Measurements from ENCODE around the gene MIPEP. TPM values are rescaled to one million over a fixed set of nuclear protein-coding genes. Genes with fewer than 3 reads are reported as not detected.
A peak's percentile ranks its signal among the peaks of the same experiment; 100 is the strongest.

The MIPEP gene
- total RNA-seq, 2 experiments from 2014 or later, result 3.9 to 4.8 TPM

DNA sequence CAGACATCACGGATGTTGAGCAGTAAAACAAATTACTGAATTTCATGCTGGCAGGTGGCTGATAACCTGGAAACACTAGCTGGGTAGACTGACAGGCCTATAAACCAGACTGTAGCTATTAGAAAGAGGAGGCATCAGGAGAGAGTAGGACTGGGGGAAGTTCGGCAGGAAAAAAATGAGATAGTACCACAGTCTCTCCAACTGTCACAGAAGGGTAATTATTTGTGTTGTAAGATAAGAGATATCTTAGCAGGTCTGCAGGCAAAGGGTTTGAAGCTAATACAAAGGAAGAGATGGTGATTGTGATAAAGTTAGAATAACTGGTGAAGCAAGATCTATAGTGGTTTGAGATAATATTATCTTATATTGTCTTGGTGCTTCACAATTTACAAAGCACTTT lies 41.7 kb downstream of the MIPEP start:
- H3K4me3 ChIP-seq (ENCODE audit: low read length), result no peak overlapping the region
- H3K4me1 ChIP-seq (ENCODE audit: insufficient read depth, low read length), result peaks cover 3% of the 10 kb centered on the region
- no peak overlapping the region for H3K4me3 Mint-ChIP-seq
- intact Hi-C loops (cut with DNase I, micrococcal nuclease), result no loop called here
- no peaks in the 10 kb centered on the region for H3K27me3 ChIP-seq (ENCODE audit: control insufficient read depth in 1 of 2, insufficient read depth in 2 of 2, low read length in 2 of 2)
- H3K36me3 ChIP-seq (ENCODE audit: insufficient read depth, low read length), result peaks cover 9% of the 10 kb centered on the region
- peaks cover 11% of the 10 kb centered on the region for H3K4me1 Mint-ChIP-seq (ENCODE audit: low read depth)
- no peak overlapping the region for H3K27ac ChIP-seq (ENCODE audit: low read depth in 1 of 2, low read length in 2 of 2)
- DNase-seq, result no peak
- ChIA-PET CTCF (interaction anchor here (0.7 kb wide), 1 partner anchor 22 kb away, joined by 4 read pairs; no protein-coding TSS in a partner anchor), POLR2A (no interaction called here)
- TF ChIP-seq, protein P1, sequence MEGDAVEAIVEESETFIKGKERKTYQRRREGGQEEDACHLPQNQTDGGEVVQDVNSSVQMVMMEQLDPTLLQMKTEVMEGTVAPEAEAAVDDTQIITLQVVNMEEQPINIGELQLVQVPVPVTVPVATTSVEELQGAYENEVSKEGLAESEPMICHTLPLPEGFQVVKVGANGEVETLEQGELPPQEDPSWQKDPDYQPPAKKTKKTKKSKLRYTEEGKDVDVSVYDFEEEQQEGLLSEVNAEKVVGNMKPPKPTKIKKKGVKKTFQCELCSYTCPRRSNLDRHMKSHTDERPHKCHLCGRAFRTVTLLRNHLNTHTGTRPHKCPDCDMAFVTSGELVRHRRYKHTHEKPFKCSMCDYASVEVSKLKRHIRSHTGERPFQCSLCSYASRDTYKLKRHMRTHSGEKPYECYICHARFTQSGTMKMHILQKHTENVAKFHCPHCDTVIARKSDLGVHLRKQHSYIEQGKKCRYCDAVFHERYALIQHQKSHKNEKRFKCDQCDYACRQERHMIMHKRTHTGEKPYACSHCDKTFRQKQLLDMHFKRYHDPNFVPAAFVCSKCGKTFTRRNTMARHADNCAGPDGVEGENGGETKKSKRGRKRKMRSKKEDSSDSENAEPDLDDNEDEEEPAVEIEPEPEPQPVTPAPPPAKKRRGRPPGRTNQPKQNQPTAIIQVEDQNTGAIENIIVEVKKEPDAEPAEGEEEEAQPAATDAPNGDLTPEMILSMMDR (IDR thresholded peaks at IDR 0.05), result no peak
- ATAC-seq (ENCODE audit: poor library complexity), result no peak
- no peaks in the 10 kb centered on the region for H3K27me3 Mint-ChIP-seq
- H3K36me3 Mint-ChIP-seq (ENCODE audit: low read depth), result peaks cover 36% of the 10 kb centered on the region
- no peaks in the 10 kb centered on the region for H3K9me3 Mint-ChIP-seq
- no peak overlapping the region for H3K27ac Mint-ChIP-seq
- no peaks in the 10 kb centered on the region for H3K9me3 ChIP-seq (ENCODE audit: control insufficient read depth in 1 of 2, insufficient read depth in 1 of 2, low read length in 2 of 2)

DNA sequence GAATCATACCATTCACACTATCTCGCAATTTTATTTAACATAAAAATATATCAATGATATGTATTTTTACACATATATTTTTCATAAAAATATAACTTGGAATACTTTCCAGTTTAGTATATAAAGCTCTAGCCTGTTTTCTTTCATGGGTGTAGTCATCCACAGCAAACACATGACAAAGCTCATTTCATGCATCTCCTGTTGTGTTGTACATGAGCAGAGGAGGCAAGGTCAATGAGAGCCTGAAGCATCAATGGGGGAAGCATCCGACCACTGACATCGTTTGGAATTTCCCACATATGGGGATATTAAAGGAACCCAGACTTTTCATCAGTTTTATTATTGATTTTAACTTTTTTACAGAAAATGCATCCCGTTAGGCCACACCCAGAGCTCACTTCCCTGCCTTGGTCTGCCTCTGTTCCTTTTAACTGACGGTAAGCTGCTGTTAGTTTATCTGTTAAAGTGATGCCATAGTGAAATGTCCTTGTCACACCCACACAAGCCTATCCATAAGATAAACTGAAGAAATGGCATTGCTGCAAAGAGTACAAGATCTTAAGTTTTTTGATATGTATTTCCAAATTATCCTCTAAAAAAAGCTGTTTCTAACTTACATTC lies 44.0 kb downstream of the MIPEP start:
- ChIA-PET CTCF (interaction anchor here (1.2 kb wide), 1 partner anchor 34 kb away, joined by 3 read pairs; no protein-coding TSS in a partner anchor), POLR2A (no interaction called here)
- DNase-seq (no peak), ATAC-seq (ENCODE audit: poor library complexity) (no peak)
- Histone ChIP-seq H3K4me1 (ENCODE audit: insufficient read depth, low read length) (peaks cover 3% of the 10 kb centered on the region), H3K27me3 (ENCODE audit: control insufficient read depth in 1 of 2, insufficient read depth in 2 of 2, low read length in 2 of 2) (no peaks in the 10 kb centered on the region), H3K27ac (ENCODE audit: low read depth in 1 of 2, low read length in 2 of 2) (no peak overlapping the region), H3K9me3 (ENCODE audit: control insufficient read depth in 1 of 2, insufficient read depth in 1 of 2, low read length in 2 of 2) (no peaks in the 10 kb centered on the region), H3K36me3 (ENCODE audit: insufficient read depth, low read length) (peaks cover 16% of the 10 kb centered on the region), H3K4me3 (ENCODE audit: low read length) (no peak overlapping the region)
- H3K4me1 Mint-ChIP-seq (ENCODE audit: low read depth), result peaks cover 11% of the 10 kb centered on the region
- H3K27me3 Mint-ChIP-seq, result no peaks in the 10 kb centered on the region
- H3K9me3 Mint-ChIP-seq, result no peaks in the 10 kb centered on the region
- H3K4me3 Mint-ChIP-seq, result no peak overlapping the region
- TF ChIP-seq, protein P1 (IDR thresholded peaks at IDR 0.05), result no peak
- peaks cover 28% of the 10 kb centered on the region for H3K36me3 Mint-ChIP-seq (ENCODE audit: low read depth)
- H3K27ac Mint-ChIP-seq, result no peak overlapping the region
- intact Hi-C loops (cut with DNase I, micrococcal nuclease), result no loop called here

DNA sequence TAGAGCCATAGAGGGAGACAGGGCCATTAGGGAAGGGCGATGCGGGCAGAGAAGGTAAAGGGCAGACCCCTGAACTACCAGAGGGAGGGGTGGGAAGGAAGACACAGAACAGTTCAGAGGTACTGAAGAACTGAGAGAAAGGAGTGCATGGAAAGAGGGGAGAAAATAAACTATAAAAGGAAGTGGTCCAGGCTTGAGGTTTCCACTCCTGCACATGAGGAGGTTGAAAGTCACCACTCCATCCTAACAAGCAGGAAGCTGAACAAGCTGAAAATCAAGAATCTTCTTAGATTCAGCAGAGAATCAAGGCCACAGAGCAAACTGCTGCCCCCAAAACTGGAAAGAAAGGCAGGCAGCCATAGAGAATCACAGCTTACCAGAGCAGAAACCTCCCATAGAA lies 45.1 kb downstream of the MIPEP start:
- Histone ChIP-seq H3K36me3 (ENCODE audit: insufficient read depth, low read length) (peaks cover 16% of the 10 kb centered on the region), H3K27ac (ENCODE audit: low read depth in 1 of 2, low read length in 2 of 2) (no peak overlapping the region), H3K27me3 (ENCODE audit: control insufficient read depth in 1 of 2, insufficient read depth in 2 of 2, low read length in 2 of 2) (no peaks in the 10 kb centered on the region), H3K4me3 (ENCODE audit: low read length) (no peak overlapping the region), H3K9me3 (ENCODE audit: control insufficient read depth in 1 of 2, insufficient read depth in 1 of 2, low read length in 2 of 2) (no peaks in the 10 kb centered on the region), H3K4me1 (ENCODE audit: insufficient read depth, low read length) (peaks cover 3% of the 10 kb centered on the region)
- peak overlapping the region; percentile 8 for H3K27ac Mint-ChIP-seq
- POLR2A ChIA-PET, result no interaction called here
- peaks cover 28% of the 10 kb centered on the region for H3K36me3 Mint-ChIP-seq (ENCODE audit: low read depth)
- intact Hi-C loops (cut with DNase I, micrococcal nuclease), result no loop called here
- DNase-seq, result no peak
- H3K27me3 Mint-ChIP-seq, result no peaks in the 10 kb centered on the region
- peaks cover 11% of the 10 kb centered on the region for H3K4me1 Mint-ChIP-seq (ENCODE audit: low read depth)
- TF ChIP-seq, protein P1 (IDR thresholded peaks at IDR 0.05), result no peak
- H3K9me3 Mint-ChIP-seq, result no peaks in the 10 kb centered on the region
- no peak overlapping the region for H3K4me3 Mint-ChIP-seq
- CTCF ChIA-PET, result no interaction called here
- ATAC-seq (ENCODE audit: poor library complexity), result no peak
